ENCODE data around the gene RFX2. TPM values are rescaled to one million over a fixed set of nuclear protein-coding genes. Genes with fewer than 3 reads are reported as not detected.

Gene RFX2
- total RNA-seq, 1 experiment from 2014 or later = 10.5 TPM

GRCh38 chr19:6095760-6096159 lies 14.5 kb downstream of the RFX2 start:
- Histone ChIP-seq H3K9me3 (ENCODE audit: low read length) (no peaks in the 10 kb centered on the region), H3K4me2 (ENCODE audit: low read length) (no peak overlapping the region), H3F3A (ENCODE audit: low read length, unreplicated experiment) (no peaks in the 10 kb centered on the region), H3K4me3 (ENCODE audit: low read length) (no peak overlapping the region), H2AFZ (ENCODE audit: low read length) (no peak overlapping the region), H3K27ac (ENCODE audit: low read length) (no peak overlapping the region), H3K4me1 (ENCODE audit: insufficient read depth, low read length) (peaks cover 17% of the 10 kb centered on the region), H3K9ac (ENCODE audit: low read length) (no peak overlapping the region), H3K9me2 (replicated peaks; ENCODE audit: low read length) (no peaks in the 10 kb centered on the region), H3K79me2 (ENCODE audit: low read length) (no peaks in the 10 kb centered on the region), H3K36me3 (ENCODE audit: low read depth, low read length) (no peaks in the 10 kb centered on the region), H3K27me3 (ENCODE audit: low read length) (no peaks in the 10 kb centered on the region), H4K20me1 (ENCODE audit: low read length) (no peaks in the 10 kb centered on the region)
- no peak for ATAC-seq
- intact Hi-C loops (cut with micrococcal nuclease) = no loop called here
- ChIA-PET POLR2A (ENCODE audit: unreplicated experiment) (no interaction called here), CTCF (no interaction called here)
- DNase-seq = no peak
- TF ChIP-seq EZH2 (IDR thresholded peaks at IDR 0.05; ENCODE audit: low read length, unreplicated experiment) = no peak
- TF ChIP-seq EZH2phosphoT487 (IDR thresholded peaks at IDR 0.05; ENCODE audit: borderline replicate concordance, low read length) = no peak
- TF ChIP-seq CTCF (conservative IDR thresholded peaks at IDR 0.05; ENCODE audit: low read depth, low read length) = no peak
- BruUV-seq (replicated peaks) = no TSS peak

GRCh38 chr19:6092329-6093286 lies 17.7 kb downstream of the RFX2 start:
- Histone ChIP-seq H3K9me3 (ENCODE audit: low read length) (no peaks in the 10 kb centered on the region), H2AFZ (ENCODE audit: low read length) (peak overlapping the region; percentile 62), H3K79me2 (ENCODE audit: low read length) (no peaks in the 10 kb centered on the region), H3K4me3 (ENCODE audit: low read length) (peak overlapping the region; percentile 38; the same call in 1 of the 2 replicates), H4K20me1 (ENCODE audit: low read length) (no peaks in the 10 kb centered on the region), H3K27me3 (ENCODE audit: low read length) (no peaks in the 10 kb centered on the region), H3K27ac (ENCODE audit: low read length) (peak overlapping the region; percentile 19), H3K9ac (ENCODE audit: low read length) (no peak overlapping the region; the same call in 1 of the 2 replicates), H3K36me3 (ENCODE audit: low read depth, low read length) (no peaks in the 10 kb centered on the region), H3K9me2 (replicated peaks; ENCODE audit: low read length) (no peaks in the 10 kb centered on the region), H3F3A (ENCODE audit: low read length, unreplicated experiment) (no peaks in the 10 kb centered on the region), H3K4me1 (ENCODE audit: insufficient read depth, low read length) (peaks cover 40% of the 10 kb centered on the region), H3K4me2 (ENCODE audit: low read length) (peak overlapping the region; percentile 73)
- peak; percentile 86 for TF ChIP-seq EZH2phosphoT487 (IDR thresholded peaks at IDR 0.05; ENCODE audit: borderline replicate concordance, low read length)
- no peak for TF ChIP-seq CTCF (conservative IDR thresholded peaks at IDR 0.05; ENCODE audit: low read depth, low read length)
- ChIA-PET CTCF (interaction anchor here (0.6 to 1.1 kb wide), 4 partner anchors 18 to 130 kb away, joined by 3 to 6 read pairs (median 4); partner anchors contain the start of gene RFX2), POLR2A (ENCODE audit: unreplicated experiment) (interaction anchor here (0.6 to 1.5 kb wide), 5 partner anchors 16 to 1517 kb away, joined by 3 to 11 read pairs (median 3); no protein-coding TSS in a partner anchor)
- no TSS peak for BruUV-seq (replicated peaks)
- ATAC-seq (peak; percentile 82), DNase-seq (peak; percentile 90)
- intact Hi-C loops (cut with micrococcal nuclease) = loop anchor here (1.0 to 2.0 kb wide), 2 partner anchors 16 to 26 kb away; no protein-coding TSS in a partner anchor

All from PC-3 (cell line).